ENCODE data around the gene ABCA7.

DNA sequence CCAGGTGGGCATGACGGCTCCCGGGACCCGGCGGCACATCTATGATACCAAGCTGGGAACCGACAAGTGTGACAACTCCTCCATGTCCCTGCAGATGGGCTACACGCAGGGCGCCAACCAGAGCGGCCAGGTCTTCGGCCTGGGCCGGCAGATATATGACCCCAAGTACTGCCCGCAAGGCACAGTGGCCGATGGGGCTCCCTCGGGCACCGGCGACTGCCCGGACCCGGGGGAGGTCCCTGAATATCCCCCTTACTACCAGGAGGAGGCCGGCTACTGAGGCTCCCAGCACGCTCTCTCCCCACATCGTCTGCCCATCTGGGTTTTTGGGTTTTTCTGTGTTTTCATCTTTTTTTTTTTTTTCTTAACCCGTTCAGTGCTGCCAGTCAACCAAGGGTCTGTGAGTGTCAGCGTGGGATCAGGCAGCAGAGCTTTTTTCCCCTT, 2.3 kb upstream of the ABCA7 start:
- TF ChIP-seq, protein P1, sequence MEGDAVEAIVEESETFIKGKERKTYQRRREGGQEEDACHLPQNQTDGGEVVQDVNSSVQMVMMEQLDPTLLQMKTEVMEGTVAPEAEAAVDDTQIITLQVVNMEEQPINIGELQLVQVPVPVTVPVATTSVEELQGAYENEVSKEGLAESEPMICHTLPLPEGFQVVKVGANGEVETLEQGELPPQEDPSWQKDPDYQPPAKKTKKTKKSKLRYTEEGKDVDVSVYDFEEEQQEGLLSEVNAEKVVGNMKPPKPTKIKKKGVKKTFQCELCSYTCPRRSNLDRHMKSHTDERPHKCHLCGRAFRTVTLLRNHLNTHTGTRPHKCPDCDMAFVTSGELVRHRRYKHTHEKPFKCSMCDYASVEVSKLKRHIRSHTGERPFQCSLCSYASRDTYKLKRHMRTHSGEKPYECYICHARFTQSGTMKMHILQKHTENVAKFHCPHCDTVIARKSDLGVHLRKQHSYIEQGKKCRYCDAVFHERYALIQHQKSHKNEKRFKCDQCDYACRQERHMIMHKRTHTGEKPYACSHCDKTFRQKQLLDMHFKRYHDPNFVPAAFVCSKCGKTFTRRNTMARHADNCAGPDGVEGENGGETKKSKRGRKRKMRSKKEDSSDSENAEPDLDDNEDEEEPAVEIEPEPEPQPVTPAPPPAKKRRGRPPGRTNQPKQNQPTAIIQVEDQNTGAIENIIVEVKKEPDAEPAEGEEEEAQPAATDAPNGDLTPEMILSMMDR (IDR thresholded peaks at IDR 0.05): no peak
- no peak for TF ChIP-seq POLR2A (IDR thresholded peaks at IDR 0.05)
